CD4-positive, alpha-beta T cell (primary cell): ENCODE data around the gene PCDH8. TPM values are rescaled to one million over a fixed set of nuclear protein-coding genes. Genes with fewer than 3 reads are reported as not detected.
A peak's percentile ranks its signal among the peaks of the same experiment; 100 is the strongest.

ENCODE experiments used
- ATAC-seq: fragments of 200-7000 bp; cut with Tn5 transposase; one replicate; pipeline ENCODE4 v1.10.0; 2022; ENCODE audit warnings: mild to moderate bottlenecking; ENCODE audit not compliant: poor library complexity
- CTCF ChIA-PET: fragments of 350-600 bp; sonication (Branson Sonifier 250); formaldehyde crosslinking; loops from one replicate; lab custom pipeline; 2021; ENCODE audit warnings: antibody characterized with exemption, inconsistent platforms; lab: Charles Lee
- POLR2A ChIA-PET: fragments of 350-600 bp; sonication (Branson Sonifier 250); formaldehyde crosslinking; loops from one replicate; lab custom pipeline; 2021; ENCODE audit warnings: antibody characterized with exemption, inconsistent platforms; lab: Charles Lee
- DNase-seq, 14 experiments: peaks; one replicate each; pipeline ENCODE4 v3.0.0-alpha.2; 2013 to 2020; ENCODE audit warnings: mixed read lengths in 2 of 14
- H3K27ac ChIP-seq, 2 donors: one replicate each; pipeline versions ENCODE4 v1.5.1 to v1.7.0; 2013; ENCODE audit warnings: low read length in 2 of 2, low read depth in 1 of 2, mild to moderate bottlenecking in 1 of 2
- H3K27me3 ChIP-seq, 2 experiments: 1 replicate in 1 of 2; 2 replicates in 1 of 2; pipeline versions ENCODE4 v1.6.1 to v1.7.0; 2013; ENCODE audit warnings: low read length in 2 of 2, control low read depth in 1 of 2, mild to moderate bottlenecking in 1 of 2, moderate library complexity in 1 of 2; ENCODE audit not compliant: insufficient read depth in 2 of 2, control insufficient read depth in 1 of 2
- H3K36me3 ChIP-seq: one replicate; pipeline ENCODE4 v1.6.1; 2013; ENCODE audit warnings: low read length, control low read depth; ENCODE audit not compliant: insufficient read depth
- H3K4me1 ChIP-seq: one replicate; pipeline ENCODE4 v1.6.1; 2013; ENCODE audit warnings: low read length, control low read depth; ENCODE audit not compliant: insufficient read depth
- H3K4me3 ChIP-seq: one replicate; pipeline ENCODE4 v1.5.1; 2013; ENCODE audit warnings: mild to moderate bottlenecking, low read length, moderate library complexity
- H3K9me3 ChIP-seq, 2 experiments: 1 replicate in 1 of 2; 2 replicates in 1 of 2; pipeline versions ENCODE4 v1.6.1 to v1.7.0; 2013; ENCODE audit warnings: low read length in 2 of 2, mild to moderate bottlenecking in 2 of 2, control low read depth in 1 of 2, moderate library complexity in 1 of 2; ENCODE audit not compliant: control insufficient read depth in 1 of 2, insufficient read depth in 1 of 2
- H3K27ac Mint-ChIP-seq: one replicate; pipeline ENCODE4 v1.8.0; 2020; ENCODE audit warnings: mixed read lengths
- H3K27me3 Mint-ChIP-seq: one replicate; pipeline ENCODE4 v1.8.0; 2021; ENCODE audit warnings: mixed read lengths
- H3K36me3 Mint-ChIP-seq: one replicate; pipeline ENCODE4 v1.8.0; 2021; ENCODE audit warnings: low read depth, mixed read lengths
- H3K4me1 Mint-ChIP-seq: one replicate; pipeline ENCODE4 v1.8.0; 2021; ENCODE audit warnings: low read depth, mixed read lengths
- H3K4me3 Mint-ChIP-seq: one replicate; pipeline ENCODE4 v1.8.0; 2020; ENCODE audit warnings: mild to moderate bottlenecking, mixed read lengths
- H3K9me3 Mint-ChIP-seq: one replicate; pipeline ENCODE4 v1.8.0; 2020; ENCODE audit warnings: mixed read lengths
- intact Hi-C, 2 experiments: fragments of 100-400 bp; cut with DNase I in 1 of 2; cut with micrococcal nuclease in 1 of 2; formaldehyde crosslinking; loops; one replicate each; pipeline versions ENCODE4 v1.15.1 to v1.9.0; 2023 to 2025; cut with DNase I, micrococcal nuclease
- total RNA-seq, 174 experiments: library from RNA in 2 of 174; stranded (reverse) in 2 of 174; gene quantifications; one replicate each; pipeline ENCODE4 v1.2.3 and lab custom pipeline; 2021 to 2026
- TF ChIP-seq, protein P1 (sequence below): fragments of 200-600 bp; IDR thresholded peaks from one replicate; pipeline ENCODE4 v1.8.0; 2022; ENCODE audit warnings: antibody characterized with exemption, mild to moderate bottlenecking

PCDH8 gene
- total RNA-seq, 2 experiments from 2014 or later = not detected

DNA sequence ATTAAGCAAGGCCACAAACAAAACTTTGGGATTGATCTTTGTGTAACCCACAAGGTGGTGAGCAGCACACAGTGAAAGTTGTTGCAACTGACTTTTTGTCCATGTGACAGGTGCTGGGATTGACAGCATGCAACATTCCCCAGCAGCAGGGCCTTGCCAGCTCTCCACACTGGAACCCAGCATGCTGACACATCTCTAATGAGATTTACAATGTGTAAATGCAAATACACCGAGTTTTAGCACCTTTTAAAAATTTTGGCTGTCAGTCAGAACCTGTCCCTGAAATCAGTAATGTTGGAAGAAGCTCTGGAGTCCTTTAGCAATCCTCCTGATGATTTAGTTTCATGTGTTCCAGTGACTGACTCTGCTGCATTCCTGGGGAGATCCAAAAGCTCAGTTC, 16.5 kb upstream of the PCDH8 start:
- CTCF ChIA-PET = interaction anchor here (0.6 kb wide), 1 partner anchor 51 kb away, joined by 3 read pairs; no protein-coding TSS in a partner anchor

DNA sequence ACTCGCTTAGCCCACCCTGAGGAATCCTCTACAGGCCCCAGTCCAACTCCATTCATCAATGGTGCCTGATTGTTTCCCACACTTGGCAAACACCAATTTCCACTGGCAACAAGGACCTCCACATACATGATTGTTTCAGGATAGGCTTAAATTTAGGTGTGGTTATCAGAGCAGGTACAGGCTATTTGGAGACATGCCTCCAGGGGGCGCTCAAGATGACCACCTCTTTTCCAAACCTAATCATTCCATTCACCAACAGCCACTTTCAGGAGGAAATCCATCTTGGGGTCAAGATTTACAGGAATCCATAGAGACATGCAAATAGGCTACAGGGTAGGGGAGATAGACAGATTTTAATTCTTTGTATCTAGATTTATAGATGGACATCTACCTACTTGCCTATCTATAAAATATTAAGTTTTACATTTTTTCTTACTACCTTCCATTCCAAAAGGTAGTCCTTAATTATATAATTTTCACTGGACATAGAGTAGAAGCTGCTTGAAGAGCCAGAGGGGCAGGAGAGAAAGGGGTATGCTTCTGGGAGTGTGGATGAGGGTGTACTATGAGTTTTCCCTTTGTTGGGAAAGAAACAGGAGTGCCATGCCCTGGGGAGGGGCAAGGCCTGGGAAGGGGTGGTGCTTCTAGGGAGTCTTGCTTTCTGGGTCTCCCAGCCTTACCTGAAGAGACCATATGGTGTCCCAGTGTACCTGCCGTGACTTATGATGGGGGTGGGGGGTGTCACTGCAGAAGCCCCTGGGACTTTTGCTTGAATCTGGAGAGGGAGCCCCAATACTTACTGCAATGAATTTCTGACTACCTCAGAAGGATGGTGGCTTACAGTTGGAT, 14.1 kb upstream of the PCDH8 start:
- CTCF ChIA-PET = no interaction called here
- Mint-ChIP-seq H3K9me3 (peaks cover 2% of the 10 kb centered on the region), H3K27me3 (peaks cover 56% of the 10 kb centered on the region), H3K36me3 (no peaks in the 10 kb centered on the region), H3K4me3 (no peak overlapping the region), H3K4me1 (no peaks in the 10 kb centered on the region), H3K27ac (no peak overlapping the region)
- ATAC-seq (no peak), DNase-seq (peak in 1 of 14 experiments; percentile 18)
- Histone ChIP-seq H3K36me3 (no peaks in the 10 kb centered on the region), H3K9me3 (peaks cover 0 to 2% of the 10 kb centered on the region in 2 experiments), H3K4me1 (no peaks in the 10 kb centered on the region), H3K27me3 (peaks cover 3 to 4% of the 10 kb centered on the region in 2 experiments), H3K27ac (no peak overlapping the region), H3K4me3 (no peak overlapping the region)
- POLR2A ChIA-PET = no interaction called here
- TF ChIP-seq, protein P1, sequence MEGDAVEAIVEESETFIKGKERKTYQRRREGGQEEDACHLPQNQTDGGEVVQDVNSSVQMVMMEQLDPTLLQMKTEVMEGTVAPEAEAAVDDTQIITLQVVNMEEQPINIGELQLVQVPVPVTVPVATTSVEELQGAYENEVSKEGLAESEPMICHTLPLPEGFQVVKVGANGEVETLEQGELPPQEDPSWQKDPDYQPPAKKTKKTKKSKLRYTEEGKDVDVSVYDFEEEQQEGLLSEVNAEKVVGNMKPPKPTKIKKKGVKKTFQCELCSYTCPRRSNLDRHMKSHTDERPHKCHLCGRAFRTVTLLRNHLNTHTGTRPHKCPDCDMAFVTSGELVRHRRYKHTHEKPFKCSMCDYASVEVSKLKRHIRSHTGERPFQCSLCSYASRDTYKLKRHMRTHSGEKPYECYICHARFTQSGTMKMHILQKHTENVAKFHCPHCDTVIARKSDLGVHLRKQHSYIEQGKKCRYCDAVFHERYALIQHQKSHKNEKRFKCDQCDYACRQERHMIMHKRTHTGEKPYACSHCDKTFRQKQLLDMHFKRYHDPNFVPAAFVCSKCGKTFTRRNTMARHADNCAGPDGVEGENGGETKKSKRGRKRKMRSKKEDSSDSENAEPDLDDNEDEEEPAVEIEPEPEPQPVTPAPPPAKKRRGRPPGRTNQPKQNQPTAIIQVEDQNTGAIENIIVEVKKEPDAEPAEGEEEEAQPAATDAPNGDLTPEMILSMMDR = peak; percentile 11
- intact Hi-C loops = no loop called here

More for the DNA sequence above, 16.5 kb upstream of the PCDH8 start:
- DNase-seq = no peak
- Histone ChIP-seq H3K9me3 (no peaks in the 10 kb centered on the region), H3K27me3 (peaks cover 0 to 3% of the 10 kb centered on the region in 2 experiments), H3K27ac (no peak overlapping the region), H3K4me1 (no peaks in the 10 kb centered on the region), H3K4me3 (no peak overlapping the region), H3K36me3 (no peaks in the 10 kb centered on the region)
- Mint-ChIP-seq H3K4me3 (no peak overlapping the region), H3K36me3 (no peaks in the 10 kb centered on the region), H3K4me1 (no peaks in the 10 kb centered on the region), H3K27ac (no peak overlapping the region), H3K9me3 (peaks cover 2% of the 10 kb centered on the region), H3K27me3 (peaks cover 40% of the 10 kb centered on the region)
- ATAC-seq = no peak
- TF ChIP-seq, protein P1 = no peak
- POLR2A ChIA-PET = no interaction called here
- intact Hi-C loops = no loop called here

DNA sequence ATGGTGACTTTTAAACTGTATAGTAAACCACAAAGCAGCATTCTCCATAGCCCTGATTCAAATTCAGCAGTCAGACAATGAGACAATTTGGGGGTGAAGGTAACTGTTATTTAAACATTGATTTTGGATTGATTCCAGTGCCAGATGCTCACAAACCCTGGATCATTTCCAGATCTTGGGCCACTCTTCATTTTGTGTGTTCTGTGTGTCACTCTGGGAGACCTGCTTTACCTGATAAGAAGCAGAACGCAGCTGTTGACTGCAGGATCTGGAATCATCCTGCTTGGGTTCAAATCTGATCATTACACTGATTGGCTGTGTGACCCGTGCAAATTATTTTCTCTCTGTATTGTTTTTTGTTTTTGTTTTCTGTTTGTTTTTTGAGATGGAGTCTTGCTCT, 4.0 kb upstream of the PCDH8 start:
- ChIA-PET POLR2A (no interaction called here), CTCF (no interaction called here)
- intact Hi-C loops = no loop called here
- DNase-seq = no peak
- TF ChIP-seq, protein P1 = no peak
- H3K9me3 ChIP-seq = peaks cover 0 to 37% of the 10 kb centered on the region in 2 experiments
- H3K36me3 ChIP-seq = no peaks in the 10 kb centered on the region
- no peak for ATAC-seq
- no peak overlapping the region for H3K4me3 ChIP-seq
- H3K27me3 ChIP-seq = peaks cover 60 to 75% of the 10 kb centered on the region in 2 experiments
- Mint-ChIP-seq H3K9me3 (no peaks in the 10 kb centered on the region), H3K4me3 (no peak overlapping the region), H3K36me3 (no peaks in the 10 kb centered on the region), H3K27me3 (peaks cover 83% of the 10 kb centered on the region), H3K4me1 (peaks cover 22% of the 10 kb centered on the region), H3K27ac (no peak overlapping the region)
- no peak overlapping the region for H3K27ac ChIP-seq
- peaks cover 19% of the 10 kb centered on the region for H3K4me1 ChIP-seq
